GM23338 (cell line): ENCODE data around the gene NLGN3. TPM values are rescaled to one million over a fixed set of nuclear protein-coding genes. Genes with fewer than 3 reads are reported as not detected.

Experiments used
- ATAC-seq: fragments of 200-7000 bp; cut with Tn5 transposase; 3 replicates; pipeline ENCODE4 v1.9.1; 2020
- DNase-seq: peaks from one replicate; pipeline ENCODE4 v3.0.0-alpha.2; 2015; ENCODE audit warnings: low spot score
- H2AFZ ChIP-seq: fragments of 200-600 bp; sonication (generic); 2 replicates; pipeline ENCODE4 v1.8.0; 2016; ENCODE audit warnings: antibody characterized with exemption, mild to moderate bottlenecking, moderate library complexity
- H3F3A ChIP-seq: fragments of 200-600 bp; sonication (generic); replicated peaks from 2 replicates; pipeline ENCODE4 v1.8.0; 2017; ENCODE audit warnings: antibody characterized with exemption, mixed run types, low read depth
- H3K27ac ChIP-seq: fragments of 200-600 bp; sonication (generic); 2 replicates; pipeline ENCODE4 v1.6.1; 2016; ENCODE audit warnings: low read depth
- H3K27me3 ChIP-seq: fragments of 200-600 bp; sonication (generic); 2 replicates; pipeline ENCODE4 v1.8.0; 2016; ENCODE audit warnings: mild to moderate bottlenecking, mixed run types, moderate library complexity; ENCODE audit not compliant: insufficient read depth
- H3K36me3 ChIP-seq: fragments of 200-600 bp; sonication (generic); 2 replicates; pipeline ENCODE4 v1.8.0; 2016; ENCODE audit warnings: mild to moderate bottlenecking; ENCODE audit not compliant: insufficient read depth
- H3K4me1 ChIP-seq: fragments of 200-600 bp; sonication (generic); 2 replicates; pipeline ENCODE4 v1.8.0; 2016; ENCODE audit warnings: mild to moderate bottlenecking, moderate library complexity; ENCODE audit not compliant: insufficient read depth
- H3K4me2 ChIP-seq: fragments of 200-600 bp; sonication (generic); 2 replicates; pipeline ENCODE4 v1.7.1; 2017; ENCODE audit warnings: mixed run types
- H3K4me3 ChIP-seq: fragments of 200-600 bp; sonication (generic); 2 replicates; pipeline ENCODE4 v1.6.1; 2016; ENCODE audit warnings: mixed run types
- H3K79me2 ChIP-seq: fragments of 200-600 bp; sonication (generic); replicated peaks from 2 replicates; pipeline ENCODE4 v1.8.0; 2017; ENCODE audit warnings: mild to moderate bottlenecking; ENCODE audit not compliant: insufficient read depth
- H3K9me2 ChIP-seq: fragments of 200-600 bp; sonication (generic); 2 replicates; pipeline ENCODE4 v1.8.0; 2017; ENCODE audit not compliant: insufficient read depth
- H4K20me1 ChIP-seq: fragments of 200-600 bp; sonication (generic); replicated peaks from 2 replicates; pipeline ENCODE4 v1.8.0; 2017; ENCODE audit warnings: mild to moderate bottlenecking; ENCODE audit not compliant: insufficient read depth
- H3K27ac Mint-ChIP-seq: 2 replicates; pipeline ENCODE4 v1.8.0; 2020; ENCODE audit warnings: inconsistent platforms, mild to moderate bottlenecking, moderate library complexity, mixed read lengths
- H3K27me3 Mint-ChIP-seq: 3 replicates; pipeline ENCODE4 v1.8.0; 2022; ENCODE audit warnings: low read depth, mild to moderate bottlenecking, moderate library complexity, mixed read lengths, inconsistent platforms; ENCODE audit not compliant: insufficient read depth, poor library complexity
- H3K36me3 Mint-ChIP-seq: 3 replicates; pipeline ENCODE4 v1.8.0; 2021; ENCODE audit warnings: low read depth, mild to moderate bottlenecking, inconsistent platforms, moderate library complexity, mixed read lengths
- H3K4me1 Mint-ChIP-seq: 3 replicates; pipeline ENCODE4 v1.8.0; 2020; ENCODE audit warnings: mild to moderate bottlenecking, inconsistent platforms, mixed read lengths
- H3K4me3 Mint-ChIP-seq: 3 replicates; pipeline ENCODE4 v1.8.0; 2021; ENCODE audit warnings: moderate library complexity, mild to moderate bottlenecking, inconsistent platforms, mixed read lengths
- H3K9me3 Mint-ChIP-seq: 3 replicates; pipeline ENCODE4 v1.8.0; 2020; ENCODE audit warnings: moderate library complexity, mild to moderate bottlenecking, inconsistent platforms, mixed read lengths
- CREB1 ChIP-seq: fragments of 250-450 bp; sonication (Bioruptor Pico); IDR thresholded peaks from 2 replicates; pipeline ENCODE4 v1.5.0; 2020; ENCODE audit warnings: low read depth, mild to moderate bottlenecking, moderate library complexity
- EZH2 ChIP-seq: fragments of 200-600 bp; sonication (generic); IDR thresholded peaks from one replicate; pipeline ENCODE4 v1.8.0; 2017; ENCODE audit warnings: antibody characterized with exemption, mild to moderate bottlenecking, low read depth; ENCODE audit not compliant: unreplicated experiment
- EZH2phosphoT487 ChIP-seq: fragments of 200-600 bp; sonication (generic); IDR thresholded peaks from one replicate; pipeline ENCODE4 v1.8.1; 2018; ENCODE audit warnings: antibody characterized with exemption; ENCODE audit not compliant: unreplicated experiment
- NANOG ChIP-seq: IDR thresholded peaks from 2 replicates; pipeline ENCODE4 v1.6.1; 2016; ENCODE audit warnings: antibody characterized with exemption, borderline replicate concordance
- POLR2AphosphoS5 ChIP-seq: IDR thresholded peaks from 2 replicates; pipeline ENCODE4 v1.6.1; 2016; ENCODE audit warnings: antibody characterized with exemption, low read depth
- STAT1 ChIP-seq: IDR thresholded peaks from one replicate; pipeline ENCODE4 v1.6.1; 2016; ENCODE audit warnings: antibody characterized with exemption; ENCODE audit not compliant: unreplicated experiment
- ZNF114 ChIP-seq: fragments of 250-450 bp; sonication (Bioruptor Pico); IDR thresholded peaks from 2 replicates; pipeline ENCODE4 v1.5.0; 2020; ENCODE audit warnings: mild to moderate bottlenecking, moderate library complexity
- polyA plus RNA-seq: library from polyadenylated mRNA; unstranded; fragments of >200 nt; fragmentation: Nextera tagmentation; extraction: Ambion mirVana; gene quantifications from 2 replicates; pipeline ENCODE4 v1.2.1, GENCODE V29; 2016
- total RNA-seq: library from RNA; depleted of rRNA; stranded (reverse); fragments of >200 nt; shearing (Covaris generic); gene quantifications from 2 replicates; pipeline ENCODE4 v1.2.3, GENCODE V29; 2014
- TF ChIP-seq, protein P1 (sequence below): IDR thresholded peaks from one replicate; pipeline ENCODE4 v1.6.1; 2018; ENCODE audit warnings: antibody characterized with exemption; ENCODE audit not compliant: unreplicated experiment
- TF ChIP-seq, protein P2 (sequence below): fragments of 250-450 bp; sonication (Bioruptor Pico); IDR thresholded peaks from 2 replicates; pipeline ENCODE4 v1.5.0; 2020; ENCODE audit warnings: mild to moderate bottlenecking, moderate library complexity

The NLGN3 gene
- total and polyA plus RNA-seq, 2 experiments from 2014 or later = 4.5 to 17.2 TPM

DNA sequence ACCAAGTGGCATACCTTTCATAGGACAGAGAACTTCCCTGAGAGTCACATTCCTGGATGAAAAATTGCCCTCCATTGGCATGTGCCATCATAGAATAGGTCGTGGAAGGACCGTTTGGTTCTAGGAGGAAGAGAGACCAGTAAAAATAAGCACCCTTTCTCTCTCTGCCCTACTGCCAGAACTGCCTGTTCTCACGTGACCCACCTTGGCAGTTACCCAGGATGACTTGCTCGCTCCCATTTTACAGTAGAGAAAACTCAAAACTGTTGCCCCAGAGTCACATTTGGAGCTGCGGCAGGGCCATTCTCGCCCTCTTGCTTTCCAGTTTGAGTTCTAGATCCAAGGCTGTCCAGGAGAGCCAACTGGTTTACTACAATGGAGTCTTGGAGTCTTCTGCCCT, 1.1 kb upstream of the NLGN3 start (continued):
- TF ChIP-seq, protein P1, sequence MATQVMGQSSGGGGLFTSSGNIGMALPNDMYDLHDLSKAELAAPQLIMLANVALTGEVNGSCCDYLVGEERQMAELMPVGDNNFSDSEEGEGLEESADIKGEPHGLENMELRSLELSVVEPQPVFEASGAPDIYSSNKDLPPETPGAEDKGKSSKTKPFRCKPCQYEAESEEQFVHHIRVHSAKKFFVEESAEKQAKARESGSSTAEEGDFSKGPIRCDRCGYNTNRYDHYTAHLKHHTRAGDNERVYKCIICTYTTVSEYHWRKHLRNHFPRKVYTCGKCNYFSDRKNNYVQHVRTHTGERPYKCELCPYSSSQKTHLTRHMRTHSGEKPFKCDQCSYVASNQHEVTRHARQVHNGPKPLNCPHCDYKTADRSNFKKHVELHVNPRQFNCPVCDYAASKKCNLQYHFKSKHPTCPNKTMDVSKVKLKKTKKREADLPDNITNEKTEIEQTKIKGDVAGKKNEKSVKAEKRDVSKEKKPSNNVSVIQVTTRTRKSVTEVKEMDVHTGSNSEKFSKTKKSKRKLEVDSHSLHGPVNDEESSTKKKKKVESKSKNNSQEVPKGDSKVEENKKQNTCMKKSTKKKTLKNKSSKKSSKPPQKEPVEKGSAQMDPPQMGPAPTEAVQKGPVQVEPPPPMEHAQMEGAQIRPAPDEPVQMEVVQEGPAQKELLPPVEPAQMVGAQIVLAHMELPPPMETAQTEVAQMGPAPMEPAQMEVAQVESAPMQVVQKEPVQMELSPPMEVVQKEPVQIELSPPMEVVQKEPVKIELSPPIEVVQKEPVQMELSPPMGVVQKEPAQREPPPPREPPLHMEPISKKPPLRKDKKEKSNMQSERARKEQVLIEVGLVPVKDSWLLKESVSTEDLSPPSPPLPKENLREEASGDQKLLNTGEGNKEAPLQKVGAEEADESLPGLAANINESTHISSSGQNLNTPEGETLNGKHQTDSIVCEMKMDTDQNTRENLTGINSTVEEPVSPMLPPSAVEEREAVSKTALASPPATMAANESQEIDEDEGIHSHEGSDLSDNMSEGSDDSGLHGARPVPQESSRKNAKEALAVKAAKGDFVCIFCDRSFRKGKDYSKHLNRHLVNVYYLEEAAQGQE = no peak
- TF ChIP-seq EZH2phosphoT487 (no peak), POLR2AphosphoS5 (no peak)

DNA sequence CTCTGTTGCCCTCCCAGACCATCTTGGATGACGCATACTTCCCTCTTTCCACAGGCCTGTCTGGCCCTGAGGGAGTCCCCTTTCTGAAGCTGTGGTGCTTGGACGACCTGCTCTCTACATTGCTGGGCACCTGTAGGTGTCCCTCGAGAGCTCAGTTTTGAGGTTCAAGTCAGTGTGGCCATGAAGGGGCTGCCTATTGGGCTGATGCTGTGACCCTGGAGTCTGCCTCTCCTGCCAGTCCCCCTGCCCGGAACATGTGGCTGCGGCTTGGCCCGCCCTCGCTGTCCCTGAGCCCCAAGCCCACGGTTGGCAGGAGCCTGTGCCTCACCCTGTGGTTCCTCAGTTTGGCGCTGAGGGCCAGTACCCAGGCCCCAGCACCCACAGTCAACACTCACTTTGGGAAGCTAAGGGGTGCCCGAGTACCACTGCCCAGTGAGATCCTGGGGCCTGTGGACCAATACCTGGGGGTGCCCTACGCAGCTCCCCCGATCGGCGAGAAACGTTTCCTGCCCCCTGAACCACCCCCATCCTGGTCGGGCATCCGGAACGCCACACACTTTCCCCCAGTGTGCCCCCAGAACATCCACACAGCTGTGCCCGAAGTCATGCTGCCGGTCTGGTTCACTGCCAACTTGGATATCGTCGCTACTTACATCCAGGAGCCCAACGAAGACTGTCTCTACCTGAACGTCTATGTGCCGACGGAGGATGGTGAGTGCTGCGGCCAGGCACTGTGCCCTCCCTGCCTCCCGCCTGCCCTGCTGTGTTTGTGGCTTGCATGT, 3.0 kb downstream of the NLGN3 start:
- H3K27me3 ChIP-seq = no peaks in the 10 kb centered on the region
- peaks cover 6% of the 10 kb centered on the region for H3K27me3 Mint-ChIP-seq
- H3K27ac Mint-ChIP-seq = no peak overlapping the region
- H3K79me2 ChIP-seq = no peaks in the 10 kb centered on the region
- H3K4me3 ChIP-seq = no peak overlapping the region
- no peaks in the 10 kb centered on the region for H3K9me3 Mint-ChIP-seq
- ATAC-seq = peak; percentile 22
- H3K4me1 Mint-ChIP-seq = peaks cover 23% of the 10 kb centered on the region
- H3K36me3 ChIP-seq = no peaks in the 10 kb centered on the region
- no peaks in the 10 kb centered on the region for H3F3A ChIP-seq
- H4K20me1 ChIP-seq = no peaks in the 10 kb centered on the region
- H2AFZ ChIP-seq = no peak overlapping the region
- no peak overlapping the region for H3K27ac ChIP-seq
- H3K9me2 ChIP-seq = no peaks in the 10 kb centered on the region
- peaks cover 2% of the 10 kb centered on the region; the same call in 1 of the 3 replicates for H3K36me3 Mint-ChIP-seq
- no peak overlapping the region for H3K4me3 Mint-ChIP-seq
- peaks cover 8% of the 10 kb centered on the region; the same call in 1 of the 2 replicates for H3K4me1 ChIP-seq
- H3K4me2 ChIP-seq = no peak overlapping the region
- peak; percentile 6 for DNase-seq
- no peak for TF ChIP-seq STAT1
- TF ChIP-seq, protein P1 = no peak
- no peak for TF ChIP-seq EZH2
- no peak for TF ChIP-seq NANOG
- TF ChIP-seq ZNF114 (CRISPR knock-in tag) = no peak
- TF ChIP-seq CREB1 (CRISPR knock-in tag) = no peak
- TF ChIP-seq POLR2AphosphoS5 = no peak
- TF ChIP-seq, protein P2, sequence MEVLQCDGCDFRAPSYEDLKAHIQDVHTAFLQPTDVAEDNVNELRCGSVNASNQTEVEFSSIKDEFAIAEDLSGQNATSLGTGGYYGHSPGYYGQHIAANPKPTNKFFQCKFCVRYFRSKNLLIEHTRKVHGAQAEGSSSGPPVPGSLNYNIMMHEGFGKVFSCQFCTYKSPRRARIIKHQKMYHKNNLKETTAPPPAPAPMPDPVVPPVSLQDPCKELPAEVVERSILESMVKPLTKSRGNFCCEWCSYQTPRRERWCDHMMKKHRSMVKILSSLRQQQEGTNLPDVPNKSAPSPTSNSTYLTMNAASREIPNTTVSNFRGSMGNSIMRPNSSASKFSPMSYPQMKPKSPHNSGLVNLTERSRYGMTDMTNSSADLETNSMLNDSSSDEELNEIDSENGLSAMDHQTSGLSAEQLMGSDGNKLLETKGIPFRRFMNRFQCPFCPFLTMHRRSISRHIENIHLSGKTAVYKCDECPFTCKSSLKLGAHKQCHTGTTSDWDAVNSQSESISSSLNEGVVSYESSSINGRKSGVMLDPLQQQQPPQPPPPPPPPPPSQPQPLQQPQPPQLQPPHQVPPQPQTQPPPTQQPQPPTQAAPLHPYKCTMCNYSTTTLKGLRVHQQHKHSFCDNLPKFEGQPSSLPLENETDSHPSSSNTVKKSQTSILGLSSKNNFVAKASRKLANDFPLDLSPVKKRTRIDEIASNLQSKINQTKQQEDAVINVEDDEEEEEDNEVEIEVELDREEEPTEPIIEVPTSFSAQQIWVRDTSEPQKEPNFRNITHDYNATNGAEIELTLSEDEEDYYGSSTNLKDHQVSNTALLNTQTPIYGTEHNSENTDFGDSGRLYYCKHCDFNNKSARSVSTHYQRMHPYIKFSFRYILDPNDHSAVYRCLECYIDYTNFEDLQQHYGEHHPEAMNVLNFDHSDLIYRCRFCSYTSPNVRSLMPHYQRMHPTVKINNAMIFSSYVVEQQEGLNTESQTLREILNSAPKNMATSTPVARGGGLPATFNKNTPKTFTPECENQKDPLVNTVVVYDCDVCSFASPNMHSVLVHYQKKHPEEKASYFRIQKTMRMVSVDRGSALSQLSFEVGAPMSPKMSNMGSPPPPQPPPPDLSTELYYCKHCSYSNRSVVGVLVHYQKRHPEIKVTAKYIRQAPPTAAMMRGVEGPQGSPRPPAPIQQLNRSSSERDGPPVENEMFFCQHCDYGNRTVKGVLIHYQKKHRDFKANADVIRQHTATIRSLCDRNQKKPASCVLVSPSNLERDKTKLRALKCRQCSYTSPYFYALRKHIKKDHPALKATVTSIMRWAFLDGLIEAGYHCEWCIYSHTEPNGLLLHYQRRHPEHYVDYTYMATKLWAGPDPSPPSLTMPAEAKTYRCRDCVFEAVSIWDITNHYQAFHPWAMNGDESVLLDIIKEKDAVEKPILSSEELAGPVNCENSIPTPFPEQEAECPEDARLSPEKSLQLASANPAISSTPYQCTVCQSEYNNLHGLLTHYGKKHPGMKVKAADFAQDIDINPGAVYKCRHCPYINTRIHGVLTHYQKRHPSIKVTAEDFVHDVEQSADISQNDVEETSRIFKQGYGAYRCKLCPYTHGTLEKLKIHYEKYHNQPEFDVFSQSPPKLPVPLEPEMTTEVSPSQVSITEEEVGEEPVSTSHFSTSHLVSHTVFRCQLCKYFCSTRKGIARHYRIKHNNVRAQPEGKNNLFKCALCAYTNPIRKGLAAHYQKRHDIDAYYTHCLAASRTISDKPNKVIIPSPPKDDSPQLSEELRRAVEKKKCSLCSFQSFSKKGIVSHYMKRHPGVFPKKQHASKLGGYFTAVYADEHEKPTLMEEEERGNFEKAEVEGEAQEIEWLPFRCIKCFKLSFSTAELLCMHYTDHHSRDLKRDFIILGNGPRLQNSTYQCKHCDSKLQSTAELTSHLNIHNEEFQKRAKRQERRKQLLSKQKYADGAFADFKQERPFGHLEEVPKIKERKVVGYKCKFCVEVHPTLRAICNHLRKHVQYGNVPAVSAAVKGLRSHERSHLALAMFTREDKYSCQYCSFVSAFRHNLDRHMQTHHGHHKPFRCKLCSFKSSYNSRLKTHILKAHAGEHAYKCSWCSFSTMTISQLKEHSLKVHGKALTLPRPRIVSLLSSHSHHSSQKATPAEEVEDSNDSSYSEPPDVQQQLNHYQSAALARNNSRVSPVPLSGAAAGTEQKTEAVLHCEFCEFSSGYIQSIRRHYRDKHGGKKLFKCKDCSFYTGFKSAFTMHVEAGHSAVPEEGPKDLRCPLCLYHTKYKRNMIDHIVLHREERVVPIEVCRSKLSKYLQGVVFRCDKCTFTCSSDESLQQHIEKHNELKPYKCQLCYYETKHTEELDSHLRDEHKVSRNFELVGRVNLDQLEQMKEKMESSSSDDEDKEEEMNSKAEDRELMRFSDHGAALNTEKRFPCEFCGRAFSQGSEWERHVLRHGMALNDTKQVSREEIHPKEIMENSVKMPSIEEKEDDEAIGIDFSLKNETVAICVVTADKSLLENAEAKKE = no peak
